DMS53 treated with DMSO at 0.1 percent for 48 hours (cell line): ENCODE data around the gene AACS.
A peak's percentile ranks its signal among the peaks of the same experiment; 100 is the strongest.
"Not testable (repeated sequence)": the region's sequence is repeated elsewhere in the genome, so short reads cannot be mapped to it uniquely, and the experiment has no call there.

Source experiments
- DNase-seq: peaks from one replicate; lab custom pipeline; 2025; ENCODE audit not compliant: unreplicated experiment; lab: John Stamatoyannopoulos, UW

AACS gene, protein sequence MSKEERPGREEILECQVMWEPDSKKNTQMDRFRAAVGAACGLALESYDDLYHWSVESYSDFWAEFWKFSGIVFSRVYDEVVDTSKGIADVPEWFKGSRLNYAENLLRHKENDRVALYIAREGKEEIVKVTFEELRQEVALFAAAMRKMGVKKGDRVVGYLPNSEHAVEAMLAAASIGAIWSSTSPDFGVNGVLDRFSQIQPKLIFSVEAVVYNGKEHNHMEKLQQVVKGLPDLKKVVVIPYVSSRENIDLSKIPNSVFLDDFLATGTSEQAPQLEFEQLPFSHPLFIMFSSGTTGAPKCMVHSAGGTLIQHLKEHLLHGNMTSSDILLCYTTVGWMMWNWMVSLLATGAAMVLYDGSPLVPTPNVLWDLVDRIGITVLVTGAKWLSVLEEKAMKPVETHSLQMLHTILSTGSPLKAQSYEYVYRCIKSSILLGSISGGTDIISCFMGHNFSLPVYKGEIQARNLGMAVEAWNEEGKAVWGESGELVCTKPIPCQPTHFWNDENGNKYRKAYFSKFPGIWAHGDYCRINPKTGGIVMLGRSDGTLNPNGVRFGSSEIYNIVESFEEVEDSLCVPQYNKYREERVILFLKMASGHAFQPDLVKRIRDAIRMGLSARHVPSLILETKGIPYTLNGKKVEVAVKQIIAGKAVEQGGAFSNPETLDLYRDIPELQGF

DNA sequence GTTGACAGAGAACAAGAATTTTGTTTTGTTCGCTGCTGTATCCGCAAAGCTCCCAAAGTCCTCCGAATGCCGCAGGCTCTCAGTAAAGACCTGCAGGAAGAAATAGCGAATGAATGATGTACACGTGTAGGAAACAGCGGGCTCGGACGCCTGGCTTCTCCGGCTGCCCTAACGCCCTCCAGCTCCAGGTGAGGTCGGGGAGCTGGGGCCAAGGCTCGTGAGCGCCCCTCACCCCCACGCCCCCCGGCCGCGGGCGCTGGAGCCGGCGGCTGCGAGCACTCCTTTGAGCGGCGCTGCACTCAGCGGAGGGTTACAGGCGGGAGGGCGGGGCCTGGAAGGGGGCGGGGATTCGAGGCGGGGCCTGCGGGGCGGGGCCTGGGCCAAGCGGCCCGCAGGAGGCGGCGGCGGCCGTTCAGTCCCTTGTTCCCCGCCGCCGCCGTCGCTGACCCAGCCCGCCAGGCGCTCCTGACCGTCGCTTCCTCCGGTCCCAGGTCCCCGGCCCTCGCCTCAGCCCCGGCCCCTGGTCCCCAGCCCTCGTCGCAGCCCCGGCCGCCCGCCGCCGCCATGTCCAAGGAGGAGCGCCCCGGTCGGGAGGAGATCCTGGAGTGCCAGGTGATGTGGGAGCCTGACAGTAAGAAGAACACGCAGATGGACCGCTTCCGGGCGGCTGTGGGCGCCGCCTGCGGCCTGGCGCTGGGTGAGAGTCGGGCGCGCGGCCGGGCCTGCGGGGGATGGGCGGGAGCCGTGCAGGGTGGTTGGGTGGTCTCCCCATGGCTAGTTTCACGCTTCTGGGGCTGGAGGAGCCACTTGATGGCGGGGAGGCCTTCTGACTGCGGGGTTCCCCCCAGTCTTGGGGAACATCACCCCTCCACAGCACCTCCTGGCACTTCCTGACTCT, at the start of gene AACS:
AACS (plus strand) TSS at position 415 of the 898 bp plus-strand sequence; CDS start at position 565, 150 bp downstream.
- peak; percentile 73 for DNase-seq

DNA sequence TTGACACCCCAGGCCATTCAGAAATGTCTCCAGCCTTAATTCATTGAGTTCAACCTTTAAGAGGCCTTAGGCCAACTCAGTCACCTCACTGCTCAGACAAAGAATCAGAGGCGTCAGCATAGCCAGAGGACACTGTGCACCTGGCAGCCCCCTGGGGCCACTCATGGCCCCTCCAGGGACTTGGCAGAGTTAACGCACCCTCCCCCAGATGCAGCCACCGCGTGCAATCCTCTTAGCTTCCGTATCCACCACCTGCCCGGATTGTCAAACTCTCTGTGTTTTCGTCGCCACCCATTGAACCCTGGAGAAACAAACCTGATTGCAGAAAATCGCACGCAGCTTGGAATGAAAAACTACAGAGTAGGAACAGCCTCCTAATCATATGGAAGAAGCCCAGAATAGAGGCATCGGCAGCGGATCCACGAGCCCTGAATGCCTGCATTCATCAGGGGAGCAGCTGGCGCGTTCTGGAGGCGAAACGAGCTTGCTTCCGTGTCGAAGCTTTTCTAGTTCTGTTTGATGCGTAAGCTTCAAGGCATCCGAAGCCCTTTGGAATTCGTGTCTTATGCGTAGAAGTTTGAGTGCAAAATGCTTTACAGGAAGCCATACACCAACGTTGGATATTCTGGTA, 49.4 kb upstream of the AACS start:
- no peak for DNase-seq

DNA sequence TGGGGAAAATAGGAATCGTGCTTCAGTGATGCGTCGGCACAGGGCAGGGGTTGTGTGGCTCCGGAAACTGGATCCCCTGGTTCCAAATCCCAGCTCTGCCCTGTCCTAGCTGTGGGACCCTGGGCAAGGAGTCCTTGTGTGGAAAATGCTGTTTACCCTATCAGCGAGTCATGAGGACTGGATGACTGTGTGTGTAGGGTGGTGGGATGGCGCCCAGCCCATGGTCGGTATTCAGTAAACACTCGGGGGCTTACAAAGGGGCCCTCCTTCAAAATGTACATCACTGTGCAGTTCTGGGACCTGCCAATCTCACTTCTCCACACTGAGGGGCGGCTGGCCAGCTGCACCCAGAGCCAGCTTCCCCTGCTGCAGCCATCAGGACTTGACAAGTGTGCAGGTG, 47.4 kb upstream of the AACS start:
- DNase-seq: no peak

DNA sequence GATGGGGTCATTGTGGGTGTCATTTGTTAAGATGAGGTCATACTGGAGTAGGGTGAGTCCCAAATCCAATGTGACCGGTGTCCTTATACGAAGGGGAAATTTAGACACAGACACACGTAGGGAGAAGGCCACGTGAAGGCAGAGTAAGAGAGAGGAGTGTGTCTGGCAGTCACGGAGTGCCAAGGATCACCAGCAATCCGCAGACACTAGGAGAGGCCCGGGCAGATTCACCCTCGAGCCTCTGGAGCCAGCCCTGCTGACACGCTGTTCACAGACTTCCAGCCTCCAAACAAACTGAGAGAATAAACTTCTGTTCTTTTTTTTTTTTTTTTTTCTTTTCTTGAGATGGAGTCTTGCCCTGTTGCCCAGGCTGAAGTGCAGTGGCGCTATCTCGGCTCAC, 46.9 kb upstream of the AACS start:
- DNase-seq: no peak

DNA sequence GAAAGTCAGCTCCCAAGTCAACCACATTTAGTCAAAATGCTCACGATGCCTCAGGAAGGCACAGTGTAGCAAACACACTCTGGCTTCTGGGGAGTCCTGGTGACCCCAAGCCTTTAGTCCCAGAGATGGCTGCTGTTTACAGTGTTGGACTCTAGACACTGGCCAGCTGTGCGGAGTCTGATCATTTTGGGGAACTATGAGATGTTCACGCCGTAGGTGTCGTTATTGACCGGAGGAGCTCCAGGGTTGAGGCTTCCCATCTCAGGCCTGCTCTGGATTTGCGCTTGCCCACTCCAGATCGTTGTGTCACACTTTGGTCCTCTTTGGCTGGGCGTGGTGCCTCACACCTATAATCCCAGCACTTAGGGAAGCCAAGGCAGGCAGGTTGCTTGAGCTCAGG, 44.1 kb upstream of the AACS start:
- no peak for DNase-seq

DNA sequence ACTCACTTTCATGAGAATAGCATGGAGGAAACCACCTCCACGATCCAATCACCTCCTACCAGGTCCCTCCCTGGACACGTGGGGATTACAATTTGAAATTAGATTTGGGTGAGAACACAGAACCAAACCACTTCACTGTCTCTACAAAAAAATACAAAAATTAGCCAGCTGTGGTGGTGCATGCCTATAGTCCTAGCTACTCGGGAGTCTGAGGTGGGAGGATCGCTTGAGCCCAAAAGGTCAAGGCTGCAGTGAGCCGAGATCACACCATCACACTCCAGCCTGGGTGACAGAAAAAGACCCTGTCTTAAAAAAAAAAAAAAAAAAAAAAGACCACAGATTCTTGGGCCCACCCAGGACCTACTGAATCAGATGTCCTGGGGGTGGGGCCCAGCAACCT, 43.5 kb upstream of the AACS start:
- DNase-seq: no peak

DNA sequence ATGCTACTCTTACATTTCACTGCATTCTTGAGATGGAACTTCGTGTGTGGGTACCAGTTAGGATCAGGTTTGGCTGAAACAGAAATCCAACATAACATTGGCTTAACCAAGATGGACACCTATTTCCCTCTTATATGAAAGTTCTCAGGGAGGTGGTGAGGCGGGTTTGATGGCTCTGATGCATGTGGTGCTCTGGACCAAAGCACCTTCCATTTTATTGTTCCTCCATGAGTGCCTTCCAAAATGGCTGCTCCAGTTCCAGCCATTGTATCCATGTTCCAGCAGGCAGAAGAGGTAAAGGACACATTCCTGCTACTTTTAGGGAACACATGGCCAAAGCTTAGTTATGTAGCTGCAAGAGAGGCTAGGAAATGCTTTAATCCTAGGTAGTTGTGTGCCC, 42.2 kb upstream of the AACS start:
- DNase-seq: no peak

DNA sequence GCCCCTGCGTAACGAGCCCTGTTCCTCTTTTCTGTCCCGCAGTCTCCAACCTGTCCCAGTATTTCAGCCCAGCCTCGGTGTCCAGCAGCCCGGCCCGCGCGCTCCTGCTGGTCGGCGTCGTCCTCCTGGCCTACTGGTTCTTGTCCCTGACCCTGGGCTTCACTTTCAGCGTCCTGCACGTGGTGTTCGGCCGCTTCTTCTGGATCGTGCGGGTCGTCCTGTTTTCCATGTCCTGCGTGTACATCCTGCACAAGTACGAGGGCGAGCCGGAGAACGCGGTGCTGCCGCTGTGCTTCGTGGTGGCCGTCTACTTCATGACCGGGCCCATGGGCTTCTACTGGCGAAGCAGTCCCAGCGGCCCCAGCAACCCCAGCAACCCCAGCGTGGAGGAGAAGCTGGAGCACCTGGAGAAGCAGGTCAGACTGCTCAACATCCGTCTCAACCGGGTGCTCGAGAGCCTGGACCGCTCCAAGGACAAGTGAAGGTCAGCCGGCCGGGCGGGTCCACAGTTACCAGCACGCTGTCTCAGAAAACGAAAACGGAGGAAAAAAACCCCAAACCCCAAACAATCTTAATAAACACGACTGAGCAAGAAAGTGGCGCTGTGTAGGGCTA, 40.2 kb upstream of the AACS start:
- no peak for DNase-seq

DNA sequence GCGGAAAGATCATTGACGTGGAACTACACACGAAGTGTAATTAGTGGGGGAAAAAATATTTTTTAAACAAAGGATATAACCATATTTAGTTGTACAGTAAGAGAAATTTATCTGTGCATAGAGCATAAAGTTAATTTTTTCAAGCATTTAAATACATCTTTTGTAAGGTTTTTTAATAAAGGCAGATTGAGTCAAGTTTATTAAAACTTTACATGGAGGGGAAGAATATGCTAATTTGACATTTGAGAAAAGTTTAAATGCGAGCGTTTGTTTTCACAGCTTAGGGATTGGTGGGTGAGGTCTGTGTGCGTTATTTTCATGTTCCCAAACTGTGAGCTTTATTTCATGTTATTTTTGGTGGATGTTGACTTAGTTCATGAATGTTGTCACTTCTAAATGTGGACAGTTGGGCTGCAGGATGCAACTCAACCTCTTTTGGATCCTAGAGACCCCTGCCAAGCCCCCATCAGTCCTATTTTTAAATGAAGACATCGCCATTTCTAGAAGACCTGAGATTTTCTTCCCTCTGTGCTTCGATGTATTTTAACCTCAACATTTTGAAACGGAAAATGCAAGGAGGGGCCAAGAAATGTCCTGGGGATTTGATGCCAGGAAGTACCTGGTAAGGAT, 39.5 kb upstream of the AACS start:
- no peak for DNase-seq

DNA sequence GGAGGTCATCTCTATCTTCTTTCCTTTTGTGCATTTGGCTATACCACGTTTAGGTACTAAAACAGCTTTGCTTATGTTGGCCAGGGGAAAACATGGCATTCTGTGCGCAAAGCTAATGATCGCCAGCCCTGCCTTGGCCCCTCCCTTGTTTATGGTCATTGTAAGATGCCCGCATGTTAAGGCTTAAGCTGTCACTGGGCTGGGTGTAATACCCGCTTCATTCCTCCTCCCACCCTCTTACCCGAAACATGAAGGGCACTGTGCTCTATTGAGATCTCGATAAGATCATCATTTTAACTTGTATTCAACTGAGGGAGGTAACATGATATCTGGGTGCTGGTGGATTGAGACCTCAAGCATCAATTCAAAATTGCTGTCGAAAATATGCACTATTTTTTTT, 37.1 kb upstream of the AACS start:
- no peak for DNase-seq

DNA sequence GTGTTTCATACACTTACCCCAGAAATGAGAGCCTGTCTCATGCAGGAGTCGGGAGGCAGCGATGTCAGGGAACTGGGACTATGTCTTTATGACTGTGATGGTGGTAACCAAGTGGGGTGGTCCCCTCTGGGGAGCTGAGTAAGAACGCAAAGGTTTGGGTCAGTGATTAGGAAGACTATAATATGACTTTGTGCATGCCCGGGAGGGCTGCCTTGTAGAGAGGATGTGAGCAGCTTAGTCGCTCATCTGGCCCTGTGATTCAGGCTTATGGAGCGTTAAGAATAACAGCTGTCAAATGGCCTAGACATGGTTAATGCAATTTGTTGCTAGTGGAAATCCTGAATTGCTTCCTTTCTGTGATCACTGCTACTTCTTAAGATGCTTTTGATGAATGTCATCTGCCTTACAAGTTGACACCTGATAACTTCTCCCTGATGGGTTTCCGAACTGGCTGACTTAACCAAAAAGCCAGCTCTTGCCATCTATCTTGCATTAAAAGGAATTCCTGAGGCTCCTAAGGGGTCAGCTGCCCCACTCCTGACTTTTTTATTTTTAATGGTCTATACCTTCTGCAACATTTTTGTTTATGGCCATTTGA, 35.4 kb upstream of the AACS start:
- no peak for DNase-seq

DNA sequence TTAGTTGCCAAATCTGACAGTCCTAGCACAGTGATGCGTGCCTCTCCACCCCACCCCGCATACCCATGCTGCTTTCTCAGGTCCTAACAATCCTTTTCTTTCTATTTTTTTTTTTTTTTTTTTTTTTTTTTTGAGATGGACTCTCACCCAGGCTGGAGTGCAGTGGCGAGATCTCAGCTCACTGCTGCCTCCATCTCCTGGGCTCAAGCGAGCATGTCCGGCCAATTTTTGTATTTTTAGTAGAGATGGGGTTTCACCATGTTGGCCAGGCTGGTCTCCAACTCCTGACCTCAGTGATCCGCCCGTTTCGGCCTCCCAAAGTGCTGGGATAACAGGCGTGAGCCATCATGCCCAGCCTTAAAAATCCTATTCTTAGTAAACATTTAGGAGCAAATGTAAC, 33.8 kb upstream of the AACS start:
- not testable (repeated sequence) for DNase-seq

DNA sequence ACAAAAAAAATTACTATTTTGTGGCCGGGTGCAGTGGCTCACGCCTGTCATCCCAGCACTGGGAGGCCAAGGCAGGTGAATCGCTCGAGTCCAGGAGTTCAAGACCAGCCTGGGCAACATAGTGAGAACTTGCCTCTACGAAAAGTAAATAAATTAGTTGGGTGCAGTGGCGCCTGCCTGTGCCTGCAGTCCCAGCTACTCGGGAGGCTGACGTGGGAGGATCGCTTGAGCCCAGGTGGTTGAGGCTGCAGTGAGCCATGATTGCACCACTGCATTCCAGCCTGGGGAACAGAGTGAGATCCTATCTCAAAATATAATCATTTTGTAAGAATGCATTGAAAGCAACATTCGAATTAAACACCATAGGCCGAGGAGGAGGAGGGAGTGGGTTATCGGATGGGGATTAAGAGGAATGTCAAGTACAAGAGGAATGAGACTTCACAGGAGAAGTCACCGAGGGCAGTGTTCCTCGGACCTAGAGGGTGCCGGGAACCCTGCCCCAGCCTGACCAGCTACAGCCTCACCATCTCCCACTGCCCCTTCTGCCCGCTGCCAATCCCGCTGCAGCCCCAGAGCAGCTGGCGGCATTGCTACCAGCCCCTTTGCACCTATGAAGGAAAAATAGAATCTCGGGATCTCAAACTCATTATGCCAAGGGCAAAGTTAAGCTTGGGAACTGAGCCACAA, 32.6 kb upstream of the AACS start:
- DNase-seq: no peak

DNA sequence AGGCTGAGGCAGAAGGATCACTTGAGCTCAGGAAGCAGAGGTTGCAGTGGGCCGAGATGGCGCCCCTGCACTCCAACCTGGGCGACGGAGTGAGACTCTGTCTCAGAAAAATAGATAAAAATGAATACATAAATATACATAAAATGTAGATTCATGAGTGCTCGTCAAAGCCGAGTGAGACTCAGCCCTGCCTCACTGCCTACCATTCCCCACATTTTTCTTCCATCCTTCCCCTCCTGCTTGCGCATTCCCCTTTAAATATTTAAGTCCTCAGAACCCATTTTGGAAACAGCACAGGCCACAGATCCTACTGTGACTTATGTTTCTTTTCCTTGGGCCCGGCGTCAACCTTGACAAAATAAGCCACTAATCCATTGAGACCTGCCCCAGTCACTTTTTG, 31.9 kb upstream of the AACS start:
- no peak for DNase-seq

DNA sequence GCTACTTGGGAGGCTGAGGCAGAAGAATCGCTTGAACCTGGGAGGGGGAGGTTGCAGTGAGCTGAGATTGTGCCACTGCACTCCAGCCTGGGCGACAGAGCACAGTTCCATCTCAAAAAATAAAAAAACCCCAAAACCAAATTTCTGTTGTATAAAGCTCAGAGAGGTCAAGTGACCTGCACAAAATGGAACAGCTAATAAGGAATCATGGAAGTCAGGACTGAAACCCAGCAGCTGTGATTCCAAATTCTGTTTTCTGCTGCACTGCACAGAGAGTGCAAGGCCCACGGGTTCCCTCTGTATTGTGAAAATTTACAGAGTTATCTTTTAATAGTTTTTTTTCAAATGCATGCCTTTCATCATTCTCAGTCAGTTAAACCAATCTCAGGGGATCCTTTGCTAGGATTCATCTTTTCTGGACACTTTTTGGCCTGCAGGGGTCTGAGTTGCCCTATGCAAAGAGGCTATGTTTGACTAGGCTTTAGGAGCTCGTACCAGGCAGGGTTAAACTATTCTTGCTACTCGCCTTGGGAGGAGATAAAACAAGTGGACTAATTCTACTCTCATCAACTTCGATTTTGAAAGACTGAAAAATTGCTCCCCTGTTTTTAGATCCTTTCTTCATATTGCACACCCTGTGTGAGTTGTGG, 26.1 kb upstream of the AACS start:
- DNase-seq: no peak

DNA sequence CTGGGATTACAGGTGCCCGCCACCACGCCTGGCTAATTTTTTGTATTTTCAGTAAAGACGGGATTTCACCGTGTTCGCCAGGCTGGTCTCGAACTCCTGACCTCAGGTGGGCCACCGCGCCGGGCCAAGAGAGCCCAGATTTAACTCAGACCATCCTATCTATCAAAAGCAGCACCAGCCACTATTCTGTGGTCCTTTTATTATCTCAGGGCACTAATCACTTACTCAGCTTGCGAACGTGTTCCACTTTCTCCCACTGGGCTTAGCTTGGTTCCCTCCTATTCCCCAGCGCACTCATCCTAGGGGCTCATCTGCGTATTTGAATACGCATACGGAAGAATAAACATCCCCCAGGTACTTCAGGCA, 16.2 kb upstream of the AACS start:
- peak; percentile 53 for DNase-seq

DNA sequence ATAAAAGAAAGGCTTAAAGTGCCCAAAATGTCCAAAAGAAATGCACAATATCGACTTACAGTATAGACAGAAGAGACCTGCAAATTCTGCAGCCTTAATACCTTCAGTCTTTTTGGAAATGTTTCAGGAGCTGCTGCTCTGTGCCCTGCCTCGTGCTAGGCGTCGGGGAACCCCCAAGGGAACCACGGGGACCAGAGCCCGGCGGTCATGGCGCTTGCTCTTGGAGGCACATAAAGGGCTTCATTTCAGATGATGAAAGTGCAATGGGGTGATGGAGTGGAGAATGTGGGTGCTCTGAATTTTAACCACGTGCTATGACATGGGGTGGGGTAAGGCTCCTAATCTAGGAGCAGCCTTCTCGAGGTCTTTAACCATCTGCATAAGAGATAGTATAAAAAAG, 14.8 kb upstream of the AACS start:
- no peak for DNase-seq

DNA sequence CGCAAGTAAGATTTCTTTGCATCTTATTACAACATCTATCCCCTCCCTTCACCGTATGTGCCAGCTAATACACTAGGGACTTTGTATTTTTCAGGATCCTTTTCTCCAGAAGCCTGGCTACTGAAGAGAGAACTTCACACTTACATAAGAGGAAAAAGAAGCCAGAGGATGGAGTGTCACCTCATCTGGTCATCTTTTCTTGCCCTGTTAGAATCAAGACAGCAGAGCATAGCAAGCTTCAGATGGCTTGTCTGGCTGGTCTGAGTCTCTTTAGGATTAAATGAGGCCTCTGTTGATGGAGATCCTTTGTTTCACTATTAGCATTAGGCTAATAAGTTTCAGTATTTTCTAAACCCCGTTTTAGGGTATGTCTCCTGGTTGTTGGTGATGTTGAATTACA, 14.4 kb upstream of the AACS start:
- no peak for DNase-seq

DNA sequence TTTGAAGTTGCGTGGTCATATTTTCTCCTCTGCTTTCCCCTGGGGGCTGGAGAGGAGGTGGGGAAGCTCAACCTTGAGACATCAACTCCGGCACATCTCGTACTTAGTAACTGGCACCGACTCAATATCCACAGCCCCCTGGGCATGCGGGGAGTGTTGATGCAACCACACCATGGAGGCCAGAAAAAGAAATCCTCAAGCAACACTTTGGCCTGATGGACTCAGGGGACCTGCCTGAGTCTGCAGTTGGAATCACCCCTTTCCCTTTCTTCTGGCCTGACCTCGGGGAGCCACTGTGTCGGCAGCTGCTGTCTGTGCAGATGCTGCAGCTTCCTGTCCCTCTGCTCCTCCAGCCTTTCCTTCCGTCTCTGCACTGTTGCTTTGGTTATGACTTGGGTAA, 11.4 kb upstream of the AACS start:
- no peak for DNase-seq
